ENCODE data around the gene PIP4P1.

DNA sequence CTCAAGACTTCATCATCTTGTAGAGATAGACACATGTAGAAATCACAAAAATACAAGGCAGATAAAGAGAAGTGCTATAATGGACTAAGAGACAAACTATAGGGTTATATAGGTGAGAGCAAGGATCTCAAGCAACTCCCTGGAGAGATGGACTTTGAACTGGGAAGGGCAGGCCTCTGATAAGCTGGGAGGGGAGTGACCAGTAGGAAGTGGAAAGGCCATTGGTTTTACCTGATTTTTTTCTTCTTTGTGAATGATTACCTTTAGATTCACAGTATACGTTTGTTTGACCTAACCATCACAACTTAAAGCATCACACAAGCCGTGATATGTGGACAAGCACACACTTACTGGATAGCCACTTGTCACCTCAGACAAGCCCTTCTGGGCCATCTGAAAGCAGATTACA, 42.7 kb downstream of the PIP4P1 start:
- TF ChIP-seq, protein P1, sequence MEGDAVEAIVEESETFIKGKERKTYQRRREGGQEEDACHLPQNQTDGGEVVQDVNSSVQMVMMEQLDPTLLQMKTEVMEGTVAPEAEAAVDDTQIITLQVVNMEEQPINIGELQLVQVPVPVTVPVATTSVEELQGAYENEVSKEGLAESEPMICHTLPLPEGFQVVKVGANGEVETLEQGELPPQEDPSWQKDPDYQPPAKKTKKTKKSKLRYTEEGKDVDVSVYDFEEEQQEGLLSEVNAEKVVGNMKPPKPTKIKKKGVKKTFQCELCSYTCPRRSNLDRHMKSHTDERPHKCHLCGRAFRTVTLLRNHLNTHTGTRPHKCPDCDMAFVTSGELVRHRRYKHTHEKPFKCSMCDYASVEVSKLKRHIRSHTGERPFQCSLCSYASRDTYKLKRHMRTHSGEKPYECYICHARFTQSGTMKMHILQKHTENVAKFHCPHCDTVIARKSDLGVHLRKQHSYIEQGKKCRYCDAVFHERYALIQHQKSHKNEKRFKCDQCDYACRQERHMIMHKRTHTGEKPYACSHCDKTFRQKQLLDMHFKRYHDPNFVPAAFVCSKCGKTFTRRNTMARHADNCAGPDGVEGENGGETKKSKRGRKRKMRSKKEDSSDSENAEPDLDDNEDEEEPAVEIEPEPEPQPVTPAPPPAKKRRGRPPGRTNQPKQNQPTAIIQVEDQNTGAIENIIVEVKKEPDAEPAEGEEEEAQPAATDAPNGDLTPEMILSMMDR (IDR thresholded peaks at IDR 0.05) = no peak
- TF ChIP-seq POLR2A (IDR thresholded peaks at IDR 0.05) = no peak
- TF ChIP-seq EP300 (IDR thresholded peaks at IDR 0.05) = no peak

Data from tibial nerve (tissue), 4 donors.